ENCODE results near the gene CDKN1B.

The CDKN1B gene

GRCh38 chr12:12721814-12722434 lies 4.8 kb downstream of the CDKN1B start:
- TF ChIP-seq, protein P1, sequence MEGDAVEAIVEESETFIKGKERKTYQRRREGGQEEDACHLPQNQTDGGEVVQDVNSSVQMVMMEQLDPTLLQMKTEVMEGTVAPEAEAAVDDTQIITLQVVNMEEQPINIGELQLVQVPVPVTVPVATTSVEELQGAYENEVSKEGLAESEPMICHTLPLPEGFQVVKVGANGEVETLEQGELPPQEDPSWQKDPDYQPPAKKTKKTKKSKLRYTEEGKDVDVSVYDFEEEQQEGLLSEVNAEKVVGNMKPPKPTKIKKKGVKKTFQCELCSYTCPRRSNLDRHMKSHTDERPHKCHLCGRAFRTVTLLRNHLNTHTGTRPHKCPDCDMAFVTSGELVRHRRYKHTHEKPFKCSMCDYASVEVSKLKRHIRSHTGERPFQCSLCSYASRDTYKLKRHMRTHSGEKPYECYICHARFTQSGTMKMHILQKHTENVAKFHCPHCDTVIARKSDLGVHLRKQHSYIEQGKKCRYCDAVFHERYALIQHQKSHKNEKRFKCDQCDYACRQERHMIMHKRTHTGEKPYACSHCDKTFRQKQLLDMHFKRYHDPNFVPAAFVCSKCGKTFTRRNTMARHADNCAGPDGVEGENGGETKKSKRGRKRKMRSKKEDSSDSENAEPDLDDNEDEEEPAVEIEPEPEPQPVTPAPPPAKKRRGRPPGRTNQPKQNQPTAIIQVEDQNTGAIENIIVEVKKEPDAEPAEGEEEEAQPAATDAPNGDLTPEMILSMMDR (IDR thresholded peaks at IDR 0.05) = no peak
- H3K27ac ChIP-seq = peak overlapping the region; percentile 99 to 100
- intact Hi-C loops (cut with DNase I; ENCODE audit: low total_unique reads) = loop anchor here (10.0 kb wide), 1 partner anchor 173 kb away; the partner anchor contains the start of gene GPRC5A
- DNase-seq = no peak
- H3K36me3 ChIP-seq = peaks cover 26 to 37% (median 31%) of the 10 kb centered on the region in 3 donors
- H3K4me3 ChIP-seq = peak overlapping the region; percentile 83 to 86
- H3K9me3 ChIP-seq = no peaks in the 10 kb centered on the region
- H3K4me1 ChIP-seq = peaks cover 0 to 47% (median 22%) of the 10 kb centered on the region in 4 donors
- H3K27me3 ChIP-seq = no peaks in the 10 kb centered on the region

GRCh38 chr12:12722435-12723148 lies 5.4 kb downstream of the CDKN1B start:
- Histone ChIP-seq H3K27me3 (no peaks in the 10 kb centered on the region), H3K4me1 (peaks cover 0 to 49% (median 23%) of the 10 kb centered on the region in 4 donors), H3K9me3 (no peaks in the 10 kb centered on the region), H3K4me3 (peak overlapping the region; percentile 83 to 86), H3K36me3 (peaks cover 24 to 37% (median 31%) of the 10 kb centered on the region in 3 donors), H3K27ac (peak overlapping the region; percentile 99 to 100)
- intact Hi-C loops (cut with DNase I; ENCODE audit: low total_unique reads) = loop anchor here (10.0 kb wide), 1 partner anchor 172 kb away; the partner anchor contains the start of gene GPRC5A
- TF ChIP-seq, protein P1 (IDR thresholded peaks at IDR 0.05) = no peak
- DNase-seq = no peak

GRCh38 chr12:12723149-12723680 lies 6.0 kb downstream of the CDKN1B start:
- H3K9me3 ChIP-seq = no peaks in the 10 kb centered on the region
- H3K27ac ChIP-seq = peak overlapping the region; percentile 99 to 100
- DNase-seq = no peak
- H3K27me3 ChIP-seq = no peaks in the 10 kb centered on the region
- peak overlapping the region; percentile 83 to 86 for H3K4me3 ChIP-seq
- intact Hi-C loops (cut with DNase I; ENCODE audit: low total_unique reads) = loop anchor here (10.0 kb wide), 1 partner anchor 172 kb away; the partner anchor contains the start of gene GPRC5A
- peaks cover 0 to 49% (median 23%) of the 10 kb centered on the region in 4 donors for H3K4me1 ChIP-seq
- peaks cover 21 to 37% (median 31%) of the 10 kb centered on the region in 3 donors for H3K36me3 ChIP-seq
- TF ChIP-seq, protein P1 (IDR thresholded peaks at IDR 0.05) = no peak

- Histone ChIP-seq H3K27me3 (no peaks in the 10 kb centered on the region), H3K9me3 (no peaks in the 10 kb centered on the region), H3K4me3 (peak overlapping the region; percentile 83 to 86), H3K36me3 (peaks cover 17 to 34% (median 30%) of the 10 kb centered on the region in 3 donors), H3K27ac (peak overlapping the region; percentile 99 to 100), H3K4me1 (peaks cover 0 to 49% (median 23%) of the 10 kb centered on the region in 4 donors)
- TF ChIP-seq, protein P1 (IDR thresholded peaks at IDR 0.05) = no peak
- intact Hi-C loops (cut with DNase I; ENCODE audit: low total_unique reads) = loop anchor here (10.0 kb wide), 1 partner anchor 171 kb away; the partner anchor contains the start of gene GPRC5A
- DNase-seq = peak; percentile 42 to 75
These were observed 6.7 kb downstream of the CDKN1B start for GRCh38 chr12:12723681-12724420.
